Astrocyte of the hippocampus (primary cell): ENCODE data around the gene PSAP.
A peak's percentile ranks its signal among the peaks of the same experiment; 100 is the strongest.
"Not testable (repeated sequence)": the region's sequence is repeated elsewhere in the genome, so short reads cannot be mapped to it uniquely, and the experiment has no call there.

ENCODE experiments used
- DNase-seq: peaks from one replicate; pipeline ENCODE4 v3.0.0; 2011; ENCODE audit warnings: low read depth, low spot score

The PSAP gene

DNA sequence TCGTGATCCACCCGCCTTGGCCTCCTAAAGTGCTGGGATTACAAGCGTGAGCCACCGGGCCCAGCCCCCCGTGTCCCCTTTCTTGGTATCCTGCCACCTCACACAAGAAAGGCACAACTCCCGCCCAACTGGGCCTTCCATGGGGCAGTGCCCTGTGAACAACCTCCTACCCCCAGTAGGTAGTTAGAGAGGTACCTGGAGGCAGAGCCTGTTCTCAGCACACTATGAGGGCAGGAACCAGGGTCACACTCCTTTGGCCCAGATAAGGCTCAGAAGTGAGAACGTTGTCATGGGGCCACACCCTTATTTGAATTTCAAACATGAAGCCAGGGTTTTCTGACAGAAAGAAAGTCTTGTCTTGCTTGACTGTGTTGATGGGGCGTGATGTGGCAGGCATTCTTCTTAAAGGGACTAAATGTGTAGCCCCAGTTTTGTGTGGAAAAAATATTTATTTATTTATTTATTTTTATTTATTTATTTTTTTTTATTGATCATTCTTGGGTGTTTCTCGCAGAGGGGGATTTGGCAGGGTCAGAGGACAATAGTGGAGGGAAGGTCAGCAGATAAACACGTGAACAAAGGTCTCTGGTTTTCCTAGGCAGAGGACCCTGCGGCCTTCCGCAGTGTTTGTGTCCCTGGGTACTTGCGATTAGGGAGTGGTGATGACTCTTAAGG, 23.8 kb upstream of the PSAP start:
- not testable (repeated sequence) for DNase-seq

DNA sequence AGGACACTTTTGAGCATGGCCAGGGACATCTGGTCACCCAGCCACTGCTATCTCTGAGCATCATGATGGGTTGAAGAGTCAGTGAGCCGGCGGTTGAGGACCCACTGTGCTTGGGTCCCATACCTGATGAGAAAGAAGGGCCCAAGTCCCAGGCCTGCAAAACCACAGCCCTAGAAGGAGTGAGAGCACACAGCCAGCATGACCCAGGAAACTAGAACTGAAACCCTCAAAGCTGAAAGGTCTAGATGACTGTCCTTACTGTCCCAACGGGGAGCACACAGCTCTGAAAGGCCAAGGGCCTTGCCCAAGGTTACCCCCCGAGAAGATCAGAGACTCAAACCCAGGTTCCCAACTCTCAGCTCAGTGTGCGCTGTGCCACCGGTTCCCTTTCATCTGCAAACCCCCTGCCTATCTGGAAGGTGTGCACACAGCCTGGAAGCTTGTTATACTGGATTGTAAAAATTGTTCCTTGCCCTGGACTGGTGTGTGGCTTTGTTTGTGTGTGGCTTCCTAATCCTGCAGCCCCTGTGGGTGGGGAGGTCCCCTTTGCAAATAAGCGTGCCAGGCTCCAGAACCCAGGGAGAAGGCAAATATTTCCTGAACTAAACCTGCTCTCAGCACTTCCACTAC, 22.6 kb upstream of the PSAP start:
- no peak for DNase-seq

DNA sequence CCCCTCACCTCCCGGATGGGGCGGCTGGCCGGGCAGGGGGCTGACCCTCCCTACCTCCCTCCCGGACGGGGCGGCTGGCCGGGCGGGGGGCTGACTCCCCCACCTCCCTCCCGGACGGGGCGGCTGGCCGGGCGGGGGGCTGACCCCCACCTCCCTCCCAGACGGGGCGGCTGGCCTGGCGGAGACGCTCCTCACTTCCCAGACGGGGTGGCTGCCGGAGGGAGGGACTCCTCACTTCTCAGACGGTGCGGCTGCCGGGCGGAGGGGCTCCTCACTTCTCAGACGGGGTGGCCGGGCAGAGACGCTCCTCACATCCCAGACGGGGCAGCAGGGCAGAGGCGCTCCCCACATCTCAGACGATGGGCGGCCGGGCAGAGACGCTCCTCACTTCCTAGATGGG, 18.6 kb upstream of the PSAP start:
- DNase-seq = not testable (repeated sequence)

- peak; percentile 83 for DNase-seq
Measured at GRCh38 chr10:71868192-71868697, 17.2 kb upstream of the PSAP start.

- DNase-seq = no peak
Measured at GRCh38 chr10:71865561-71866041, 14.6 kb upstream of the PSAP start.

- DNase-seq = peak; percentile 49
Measured at GRCh38 chr10:71864911-71865361, 13.9 kb upstream of the PSAP start.

DNA sequence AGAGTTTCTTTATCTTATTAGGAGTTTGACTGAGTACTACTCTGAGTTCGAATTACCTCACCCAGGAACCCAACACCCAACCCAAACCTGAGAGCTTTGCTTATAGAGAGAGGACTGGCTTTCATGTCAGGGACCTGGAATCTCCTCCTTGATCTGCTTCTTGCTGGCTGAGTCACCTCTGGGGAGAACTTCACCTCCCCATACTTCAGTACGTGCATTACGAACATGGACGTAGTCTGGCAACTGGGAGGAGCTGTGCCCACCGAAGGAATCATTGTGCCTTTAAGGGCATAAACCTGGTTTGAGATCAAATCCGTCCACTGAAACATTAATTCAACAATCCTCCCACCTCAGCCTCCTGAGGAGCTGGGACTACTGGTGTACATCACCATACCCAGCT, 12.2 kb upstream of the PSAP start:
- DNase-seq = no peak

- DNase-seq = peak; percentile 99
Measured at GRCh38 chr10:71860243-71861029, 9.4 kb upstream of the PSAP start.

DNA sequence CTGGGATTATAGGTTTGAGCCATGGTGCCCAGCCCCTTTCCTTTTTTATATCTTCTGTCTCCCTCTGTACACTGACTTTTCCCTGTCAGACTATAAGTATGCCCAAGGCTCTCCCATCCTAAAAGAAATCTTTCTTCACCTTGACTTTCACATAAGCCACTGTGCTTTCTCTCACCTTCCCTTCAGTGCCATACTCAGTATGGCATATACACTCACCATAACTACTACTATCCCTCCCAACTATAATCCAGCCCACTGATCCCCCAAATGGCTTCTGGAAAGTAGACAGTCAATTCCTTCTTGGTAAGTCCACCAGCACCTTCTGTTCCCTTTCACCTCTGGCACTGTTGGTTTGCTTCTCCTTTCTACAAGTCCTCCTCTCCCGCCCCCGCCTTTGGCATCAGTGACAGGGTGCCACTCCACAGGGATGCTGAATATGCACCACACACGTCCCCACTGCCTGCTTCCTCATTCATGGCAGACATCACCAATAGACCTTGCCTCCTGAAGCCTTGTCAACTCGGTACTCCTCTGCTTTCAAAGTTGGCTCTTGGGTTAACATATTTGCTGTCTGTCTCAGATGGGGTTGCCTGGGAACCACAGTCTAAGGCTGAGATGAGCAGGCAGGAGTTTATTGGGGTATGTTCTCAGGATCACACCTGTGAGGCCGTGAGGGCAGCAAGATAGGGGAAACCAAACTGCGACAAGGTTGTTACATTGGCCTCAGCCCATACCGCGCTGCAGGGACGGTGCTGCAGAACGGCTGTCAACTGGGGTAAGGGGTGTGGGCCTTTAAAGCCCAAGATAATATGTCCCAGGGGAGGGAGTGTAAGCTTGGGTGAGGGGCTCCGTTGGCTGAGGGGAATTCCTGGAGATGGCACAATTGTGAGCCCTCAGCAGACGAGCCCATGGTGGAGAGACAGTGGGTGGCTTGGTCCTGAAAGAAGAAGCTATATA, 7.2 kb upstream of the PSAP start:
- DNase-seq = no peak

GRCh38 chr10:71856619-71857018, 5.6 kb upstream of the PSAP start:
- DNase-seq = no peak

DNA sequence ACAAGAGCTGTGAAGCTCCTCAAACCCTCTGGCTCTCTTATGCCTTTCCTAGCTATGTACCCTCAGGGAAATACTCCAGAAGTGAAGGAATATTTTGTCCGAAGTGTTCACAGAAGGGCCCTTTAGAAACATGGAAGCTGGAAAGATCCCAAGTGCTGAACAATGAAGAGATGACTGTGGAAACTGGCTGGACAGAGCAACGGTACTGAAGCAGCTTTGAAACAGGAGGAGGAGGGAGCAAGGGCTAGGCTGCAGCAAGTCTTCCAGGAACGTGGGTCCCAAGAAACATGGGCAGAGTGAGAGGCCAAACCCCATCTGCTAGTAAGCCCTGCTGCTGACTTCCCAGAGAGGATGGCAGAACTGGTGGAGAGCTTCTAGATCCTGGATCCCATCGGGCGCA, 3.0 kb upstream of the PSAP start:
- peak; percentile 83 for DNase-seq

- no peak for DNase-seq
Measured at GRCh38 chr10:71852355-71852937, 1.4 kb upstream of the PSAP start.

- DNase-seq = not testable (repeated sequence)
Measured at GRCh38 chr10:71851465-71852095, 529 bp upstream of the PSAP start.

GRCh38 chr10:71850021-71850742, 869 bp downstream of the PSAP start:
- no peak for DNase-seq

DNA sequence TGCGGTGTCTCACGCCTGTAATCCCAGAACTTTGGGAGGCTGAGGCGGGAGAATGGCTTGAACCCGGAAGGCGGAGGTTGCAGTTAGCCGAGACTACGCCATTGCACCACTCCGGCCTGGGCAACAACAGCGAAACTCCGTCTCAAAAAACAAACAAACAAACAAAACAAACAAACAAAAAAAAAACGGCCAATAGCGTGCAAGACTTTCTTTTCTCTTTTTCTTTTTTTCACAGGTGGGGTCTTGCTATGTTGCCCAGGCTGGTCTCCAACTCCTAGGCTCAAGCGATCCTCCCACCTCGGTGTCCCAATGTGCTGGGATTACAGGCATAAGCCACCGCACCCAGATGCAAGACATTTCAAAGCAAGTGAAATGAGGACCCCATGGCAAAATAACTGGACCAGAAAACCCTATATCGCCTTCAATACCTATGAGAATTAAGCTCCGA, 1.6 kb downstream of the PSAP start:
- DNase-seq = no peak

DNA sequence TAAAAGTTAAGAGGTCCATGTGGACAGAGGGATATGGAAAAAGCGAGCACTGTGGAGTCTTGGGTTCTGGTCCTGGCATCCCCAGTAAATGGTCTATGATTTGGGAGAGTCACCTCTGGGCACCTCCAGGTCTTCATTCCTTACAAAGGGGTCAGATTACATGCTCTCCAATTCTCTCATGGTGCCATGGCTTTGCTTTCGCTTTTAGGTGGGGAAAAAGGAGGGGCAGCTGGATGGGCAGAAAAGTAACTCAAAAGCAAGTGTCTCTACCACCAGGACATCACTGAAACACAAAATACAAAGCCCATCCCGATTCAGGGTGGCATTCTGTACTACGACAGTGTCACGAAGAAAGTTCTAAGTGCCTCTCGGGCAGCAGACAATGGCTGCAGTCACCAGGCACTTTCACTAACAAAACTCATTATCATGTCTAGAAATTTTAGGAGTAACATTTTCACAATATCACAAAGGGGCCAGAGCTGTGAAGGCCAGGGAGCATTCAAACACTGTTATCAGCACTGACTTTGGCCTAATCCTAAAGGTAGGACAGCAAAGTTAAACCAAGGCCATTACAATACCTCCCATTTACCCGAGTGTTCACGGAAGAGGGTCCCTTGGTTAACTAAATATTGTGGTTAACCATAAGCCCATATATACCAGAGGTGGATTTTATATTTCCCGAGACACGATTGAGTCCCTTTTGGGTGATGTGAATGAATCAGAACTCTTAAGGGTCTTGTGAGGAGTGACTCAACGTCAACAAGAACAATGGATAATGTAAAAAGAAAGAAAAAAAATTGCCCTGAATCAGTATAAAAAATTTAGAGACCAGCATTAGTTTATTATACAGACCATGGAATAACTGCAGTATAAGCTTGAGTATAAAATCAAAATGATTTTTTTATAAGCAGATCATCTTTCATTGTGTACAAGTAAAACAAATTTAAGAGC, 2.5 kb downstream of the PSAP start:
- DNase-seq = no peak

DNA sequence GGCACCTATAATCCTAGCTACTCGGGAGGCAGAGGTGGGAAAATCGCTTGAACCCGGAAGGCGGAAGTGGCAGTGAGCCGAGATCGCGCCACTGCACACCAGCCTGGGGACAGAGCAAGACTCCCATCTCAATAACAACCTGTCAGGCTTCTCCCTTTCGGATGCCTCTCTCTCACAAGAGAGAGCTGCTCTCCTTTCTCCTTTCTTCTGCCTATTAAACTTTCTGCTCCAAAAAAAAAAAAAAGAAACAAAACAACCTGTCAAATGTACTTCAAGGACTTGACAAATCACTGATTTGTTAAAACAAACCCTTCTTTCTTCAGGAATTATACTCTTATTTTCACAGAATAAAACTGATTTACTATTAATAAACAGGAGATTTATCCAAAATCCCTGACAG, 3.6 kb downstream of the PSAP start:
- no peak for DNase-seq

GRCh38 chr10:71846816-71847215, 4.2 kb downstream of the PSAP start:
- no peak for DNase-seq
